NCI-H1092 (cell line): ENCODE results near the gene THADA.
"Not testable (repeated sequence)": the region's sequence is repeated elsewhere in the genome, so short reads cannot be mapped to it uniquely, and the experiment has no call there.

Experiments used
- DNase-seq: peaks from one replicate; lab custom pipeline; 2025; lab: John Stamatoyannopoulos, UW

Gene THADA, protein sequence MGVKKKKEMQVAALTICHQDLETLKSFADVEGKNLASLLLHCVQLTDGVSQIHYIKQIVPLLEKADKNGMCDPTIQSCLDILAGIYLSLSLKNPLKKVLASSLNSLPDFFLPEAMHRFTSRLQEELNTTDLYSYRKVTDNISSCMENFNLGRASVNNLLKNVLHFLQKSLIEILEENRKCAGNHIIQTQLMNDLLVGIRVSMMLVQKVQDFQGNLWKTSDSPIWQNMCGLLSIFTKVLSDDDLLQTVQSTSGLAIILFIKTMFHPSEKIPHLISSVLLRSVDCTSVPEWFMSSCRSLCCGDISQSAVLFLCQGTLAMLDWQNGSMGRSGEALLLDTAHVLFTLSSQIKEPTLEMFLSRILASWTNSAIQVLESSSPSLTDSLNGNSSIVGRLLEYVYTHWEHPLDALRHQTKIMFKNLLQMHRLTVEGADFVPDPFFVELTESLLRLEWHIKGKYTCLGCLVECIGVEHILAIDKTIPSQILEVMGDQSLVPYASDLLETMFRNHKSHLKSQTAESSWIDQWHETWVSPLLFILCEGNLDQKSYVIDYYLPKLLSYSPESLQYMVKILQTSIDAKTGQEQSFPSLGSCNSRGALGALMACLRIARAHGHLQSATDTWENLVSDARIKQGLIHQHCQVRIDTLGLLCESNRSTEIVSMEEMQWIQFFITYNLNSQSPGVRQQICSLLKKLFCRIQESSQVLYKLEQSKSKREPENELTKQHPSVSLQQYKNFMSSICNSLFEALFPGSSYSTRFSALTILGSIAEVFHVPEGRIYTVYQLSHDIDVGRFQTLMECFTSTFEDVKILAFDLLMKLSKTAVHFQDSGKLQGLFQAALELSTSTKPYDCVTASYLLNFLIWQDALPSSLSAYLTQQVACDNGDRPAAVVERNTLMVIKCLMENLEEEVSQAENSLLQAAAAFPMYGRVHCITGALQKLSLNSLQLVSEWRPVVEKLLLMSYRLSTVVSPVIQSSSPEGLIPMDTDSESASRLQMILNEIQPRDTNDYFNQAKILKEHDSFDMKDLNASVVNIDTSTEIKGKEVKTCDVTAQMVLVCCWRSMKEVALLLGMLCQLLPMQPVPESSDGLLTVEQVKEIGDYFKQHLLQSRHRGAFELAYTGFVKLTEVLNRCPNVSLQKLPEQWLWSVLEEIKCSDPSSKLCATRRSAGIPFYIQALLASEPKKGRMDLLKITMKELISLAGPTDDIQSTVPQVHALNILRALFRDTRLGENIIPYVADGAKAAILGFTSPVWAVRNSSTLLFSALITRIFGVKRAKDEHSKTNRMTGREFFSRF (N-terminal part only)

DNA sequence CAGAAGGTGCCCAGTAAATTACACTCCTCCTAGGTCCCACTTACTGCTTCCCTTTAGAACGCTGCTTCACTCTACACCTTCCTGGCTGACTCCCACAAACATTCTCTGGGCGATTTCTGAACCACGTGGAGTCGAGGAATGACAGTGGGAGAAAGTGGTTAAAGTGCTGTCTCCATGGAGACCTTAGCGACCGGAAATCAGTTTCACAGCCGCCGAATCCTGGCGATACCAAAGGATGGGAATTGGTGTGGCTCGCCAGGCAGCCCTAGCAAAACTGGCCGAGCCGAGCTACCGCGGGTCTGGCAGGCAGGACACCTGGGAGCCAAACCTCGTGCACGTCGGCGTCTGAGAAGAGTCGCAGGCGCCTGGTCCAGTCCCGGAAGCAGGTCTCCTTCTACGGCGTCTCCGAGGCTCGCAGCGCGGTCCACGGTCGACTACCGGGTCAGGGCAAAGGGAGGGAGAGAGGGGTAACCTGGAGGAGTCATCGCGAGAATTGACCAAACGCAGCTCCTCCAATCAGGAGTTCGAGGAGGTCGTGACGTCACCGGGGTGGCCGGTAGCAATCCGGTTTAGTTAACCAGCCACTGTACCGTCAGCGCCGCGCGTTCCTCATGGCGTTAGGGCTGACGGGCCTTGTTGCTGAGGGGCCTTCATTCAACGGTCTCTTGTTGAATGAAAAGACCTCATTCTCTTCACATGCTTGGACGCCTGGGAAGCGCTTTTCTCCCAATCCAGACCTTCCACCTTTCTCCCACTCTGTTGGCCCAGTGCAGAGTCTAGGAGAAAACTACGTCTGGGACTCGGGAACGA lies at the start of gene THADA:
THADA (minus strand) TSS at position 436 of the 810 bp plus-strand sequence. CDS start 3,646 bp downstream, outside the sequence.
- DNase-seq = peak; percentile 97

DNA sequence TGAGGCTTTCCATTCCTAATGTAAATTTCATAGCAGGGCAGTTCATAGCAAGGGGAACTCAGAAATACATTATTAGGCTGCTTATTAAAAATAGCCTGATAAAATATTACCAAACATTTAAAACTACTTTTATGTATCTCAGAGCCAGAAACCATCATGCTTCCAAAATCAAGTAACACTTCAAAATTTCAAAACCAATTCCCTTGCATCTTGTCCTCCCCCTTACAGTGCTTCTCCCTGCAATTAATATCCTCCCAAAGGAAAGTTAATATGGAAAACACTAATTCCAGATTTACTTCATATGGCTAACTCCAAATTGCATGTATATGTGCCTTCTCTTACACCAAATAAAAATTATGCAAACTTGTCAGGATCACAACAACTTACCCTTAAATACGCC lies 47.8 kb upstream of the THADA start:
- DNase-seq = no peak

DNA sequence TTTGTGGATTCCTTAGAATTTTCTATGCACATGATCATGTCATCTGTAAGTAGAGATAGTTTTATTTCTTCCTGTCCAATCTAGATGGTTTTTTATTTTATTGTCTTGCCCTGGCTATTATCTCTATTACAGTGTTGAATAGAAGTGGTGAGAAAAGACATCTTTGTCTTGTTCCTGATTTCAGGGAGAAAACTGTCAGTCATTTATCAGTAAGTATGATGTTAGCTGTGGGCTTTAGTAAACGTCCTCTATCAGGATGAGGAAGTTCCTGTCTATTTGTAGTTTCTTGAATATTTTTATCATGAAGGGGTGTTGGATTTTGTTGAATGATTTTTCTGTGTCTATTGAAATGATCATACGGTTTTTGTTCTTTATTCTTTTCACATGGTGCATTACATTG lies 46.5 kb upstream of the THADA start:
- no peak for DNase-seq

DNA sequence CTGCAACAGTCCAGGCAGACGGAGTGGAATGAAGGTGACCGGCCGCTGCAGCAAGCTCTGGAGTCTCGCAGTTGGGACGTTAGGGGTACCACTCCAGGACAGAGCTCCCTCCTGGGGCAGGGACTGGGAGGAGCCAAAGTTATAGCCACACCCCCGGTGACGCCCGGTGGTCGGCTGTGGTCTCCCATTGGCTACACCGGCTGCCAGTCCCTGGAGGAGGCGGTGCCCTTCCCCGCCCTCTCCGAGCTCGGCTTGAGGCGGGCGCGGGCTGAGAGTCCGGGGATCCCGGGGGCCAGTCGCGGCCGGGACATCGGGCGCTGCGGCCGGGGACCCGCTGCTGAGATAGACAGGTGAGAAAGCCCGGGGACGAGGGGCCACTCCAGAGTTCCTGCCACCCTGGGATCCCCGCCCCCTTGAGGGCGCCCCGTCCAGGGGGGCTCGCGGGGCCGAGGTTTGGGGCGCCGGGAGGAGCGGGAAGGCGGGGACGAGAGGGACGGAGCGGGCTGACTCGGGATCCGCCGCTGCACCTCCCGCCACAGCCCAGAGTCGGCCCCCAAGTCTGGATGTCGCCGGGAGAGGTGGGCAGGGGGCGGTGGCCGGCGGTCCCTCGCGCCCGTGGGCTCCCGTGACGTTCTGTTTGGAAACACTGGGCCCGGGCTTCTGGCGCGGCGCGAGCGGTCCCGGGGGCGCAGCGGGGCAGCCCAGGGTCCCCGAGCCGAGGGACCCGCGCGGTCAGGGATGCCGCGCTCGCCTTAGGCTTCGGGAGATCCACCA lies 41.4 kb upstream of the THADA start, which contains the start of gene PLEKHH2:
PLEKHH2 (plus strand) TSS at position 231 of the 774 bp plus-strand sequence. CDS start 7,414 bp downstream, outside the sequence.
- DNase-seq = peak; percentile 44

DNA sequence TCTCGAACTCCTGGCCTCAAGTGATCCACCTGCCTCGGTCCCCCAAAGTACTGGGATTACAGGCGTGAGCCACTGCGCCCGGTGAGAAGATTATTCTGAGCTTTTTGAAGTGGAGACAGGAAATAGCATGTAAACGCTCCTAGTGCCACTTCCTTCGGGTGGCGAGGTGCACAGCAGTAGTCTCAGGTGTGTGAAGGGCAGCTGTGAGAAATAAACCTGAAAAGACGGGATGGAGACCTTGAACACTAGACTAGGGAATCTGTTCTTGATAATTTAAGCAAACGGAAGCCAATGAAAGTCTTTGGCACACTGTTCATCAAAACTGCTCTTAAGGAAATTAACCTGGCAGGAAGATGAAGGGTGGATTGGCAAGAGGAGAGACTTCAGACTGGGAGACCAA lies 40.8 kb upstream of the THADA start:
- no peak for DNase-seq

DNA sequence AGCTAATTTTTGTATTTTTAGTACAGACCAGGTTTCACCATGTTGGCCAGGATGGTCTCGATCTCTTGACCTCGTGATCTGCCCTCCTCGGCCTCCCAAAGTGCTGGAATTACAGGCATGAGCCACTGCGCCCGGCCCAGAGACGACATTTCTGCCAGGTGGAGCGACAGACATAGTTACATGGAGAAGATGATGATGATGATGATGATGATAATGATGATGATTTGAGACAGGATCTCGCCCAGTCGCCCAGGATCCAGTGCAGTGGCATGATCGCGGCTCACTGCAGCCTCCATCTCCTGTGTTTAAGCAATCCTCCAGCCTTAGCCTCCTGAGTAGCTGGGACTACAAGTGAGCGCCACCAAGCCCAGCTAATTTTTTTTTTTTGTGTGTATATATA lies 40.3 kb upstream of the THADA start:
- DNase-seq = not testable (repeated sequence)

DNA sequence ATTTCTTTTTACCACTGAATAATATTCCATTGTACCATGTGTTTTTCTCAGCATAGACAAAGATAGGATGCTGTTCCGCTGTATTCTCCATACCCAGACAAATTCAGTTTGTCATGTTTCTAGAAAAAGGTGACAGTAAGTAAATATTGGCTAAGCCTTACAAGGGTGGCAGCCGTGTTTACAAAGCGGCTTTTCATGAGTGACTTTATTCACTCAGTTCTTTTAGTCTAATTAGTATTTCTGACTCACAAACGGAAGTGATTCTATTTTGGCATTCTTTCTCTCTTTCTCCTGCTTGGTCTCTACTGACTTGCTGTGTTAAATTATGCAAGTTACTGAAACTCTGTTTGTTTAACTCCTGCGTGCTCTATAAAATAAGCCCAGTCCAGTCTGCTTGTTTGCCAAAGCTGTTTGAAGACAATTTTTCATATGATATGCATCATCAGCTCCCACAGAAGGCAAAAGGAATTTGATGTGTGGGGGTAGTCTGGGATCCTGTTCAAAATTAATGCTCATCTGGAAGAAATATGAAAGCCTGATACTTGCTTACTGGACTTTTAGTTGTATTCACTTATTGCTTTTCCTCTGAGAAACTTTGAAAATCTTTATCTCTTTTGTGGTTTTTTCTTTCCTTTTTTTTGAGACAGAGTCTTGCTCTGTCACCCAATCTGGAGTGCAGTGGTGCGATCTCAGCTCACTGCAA lies 38.9 kb upstream of the THADA start:
- DNase-seq = peak; percentile 70

DNA sequence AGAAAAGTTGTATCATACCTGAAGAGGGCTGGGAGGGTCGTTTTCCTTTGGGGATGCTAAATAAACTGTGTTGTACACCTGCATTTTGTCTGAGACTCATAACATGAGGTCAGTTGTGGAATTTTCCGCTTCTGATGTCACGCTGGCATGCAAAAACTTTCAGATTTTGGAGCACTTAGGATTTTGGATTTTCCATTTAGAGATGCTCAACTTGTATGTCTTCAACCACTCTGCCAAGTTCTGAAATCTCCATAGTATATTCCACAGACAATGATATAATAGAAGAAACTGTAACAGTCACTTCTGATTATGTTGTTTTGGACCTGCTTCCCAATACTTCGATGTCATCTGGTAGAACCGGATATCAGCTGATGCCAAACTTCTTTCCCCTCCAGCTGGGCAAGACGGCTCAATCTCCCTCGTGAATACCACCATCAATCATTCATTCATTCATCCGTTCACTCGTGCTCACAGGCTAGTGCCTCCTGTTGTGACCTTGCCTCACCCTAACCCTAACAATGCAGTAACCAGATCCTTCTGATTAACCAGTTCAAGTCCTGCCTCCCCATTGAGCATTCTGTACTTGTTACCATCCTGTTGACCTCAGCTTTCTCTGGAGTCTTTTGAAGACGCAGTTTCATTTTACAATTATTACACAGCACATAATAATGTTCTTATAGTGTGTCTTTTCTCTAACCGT lies 35.9 kb upstream of the THADA start:
- no peak for DNase-seq

DNA sequence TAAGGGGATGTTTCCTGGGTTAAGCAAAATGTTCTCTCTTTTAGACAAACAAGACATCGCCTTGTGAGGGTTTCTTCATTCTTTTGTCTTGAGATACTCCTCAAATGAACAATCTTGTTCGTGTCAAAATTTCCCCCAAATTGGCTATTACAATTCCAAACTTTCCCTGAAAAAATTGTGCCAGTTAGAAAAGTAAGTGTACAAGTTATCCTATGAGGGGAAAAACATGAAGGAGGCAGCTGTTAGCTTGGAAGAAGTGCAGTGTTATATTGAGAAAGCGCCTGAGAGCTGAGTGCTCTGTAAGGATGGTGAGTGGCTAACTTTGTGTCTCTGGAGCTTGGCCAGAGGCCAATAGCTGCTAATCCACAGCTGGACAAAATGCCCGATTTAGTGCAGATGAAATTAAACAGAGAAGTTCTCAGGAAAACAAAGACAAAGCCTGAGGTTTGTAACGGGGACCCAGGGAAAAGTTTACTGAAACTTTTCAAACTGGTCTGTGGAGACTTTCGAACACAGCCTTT lies 27.2 kb upstream of the THADA start:
- no peak for DNase-seq

DNA sequence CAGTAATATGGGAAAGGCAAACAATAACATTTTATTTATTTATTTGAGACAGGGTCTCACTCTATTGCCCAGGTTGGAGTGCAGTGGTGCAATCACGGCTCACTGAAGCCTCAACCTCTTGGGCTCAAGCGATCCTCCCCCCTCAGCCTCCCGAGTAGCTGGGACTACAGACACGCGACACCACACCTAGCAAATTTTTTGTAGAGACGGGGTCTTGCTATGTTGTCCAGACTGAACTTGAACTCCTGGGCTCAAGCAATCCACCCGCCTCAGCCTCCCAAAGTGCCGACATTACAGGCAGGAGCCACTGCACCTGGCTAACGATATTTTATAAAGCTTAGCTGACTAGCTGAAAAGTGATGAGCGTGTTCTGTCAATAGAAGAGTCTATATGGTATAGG lies 23.7 kb upstream of the THADA start:
- no peak for DNase-seq

DNA sequence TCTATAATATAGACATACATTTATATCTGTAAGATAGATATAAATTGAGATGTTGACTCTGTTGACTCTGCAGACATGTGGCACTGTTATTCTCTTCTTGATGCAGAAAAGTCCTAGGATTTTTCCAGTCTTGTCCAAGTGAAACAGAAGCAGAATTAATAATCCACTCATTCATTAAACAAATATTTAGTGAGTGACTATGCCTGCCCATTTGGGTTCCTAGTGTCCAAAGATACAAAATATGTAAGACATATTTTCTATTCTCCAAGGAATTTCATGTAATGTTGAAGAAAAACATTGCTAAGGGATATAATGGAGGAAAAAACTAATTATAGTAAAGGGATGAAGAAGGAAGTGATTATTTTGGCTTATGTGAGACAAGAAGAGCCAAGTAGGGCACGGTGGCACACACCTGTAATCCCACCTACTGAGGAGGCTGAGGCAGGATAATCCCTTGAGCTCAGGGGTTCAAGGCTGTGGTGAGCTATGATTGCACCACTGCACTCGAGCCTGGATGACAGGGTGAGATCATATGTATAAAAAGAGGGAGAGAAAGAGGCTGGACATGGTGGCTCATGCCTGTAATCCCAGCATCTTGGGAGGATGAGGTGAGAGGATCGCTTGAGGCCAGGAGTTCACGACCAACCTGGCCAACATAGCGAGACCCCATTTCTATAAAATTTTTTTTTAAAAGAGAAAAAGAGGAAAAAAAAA lies 21.3 kb upstream of the THADA start:
- DNase-seq = no peak

DNA sequence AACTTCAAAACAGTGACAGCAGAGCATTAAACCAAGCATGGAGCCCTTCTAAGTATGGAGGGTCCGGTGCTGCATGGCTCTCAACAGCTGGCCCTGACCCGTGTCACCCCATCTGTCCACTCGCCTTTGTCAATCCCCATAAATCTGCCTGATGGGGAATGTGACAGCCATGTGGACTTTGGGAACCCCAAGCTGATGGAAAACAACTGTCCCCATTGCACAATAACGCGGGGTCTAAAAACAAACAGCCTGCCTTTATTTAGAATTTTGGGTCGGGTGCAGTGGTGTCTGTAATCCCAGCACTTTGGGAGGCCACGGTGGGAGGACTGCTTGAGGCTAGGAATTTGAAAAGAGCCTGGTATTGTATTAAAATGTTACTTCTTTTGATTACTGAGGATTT lies 17.1 kb upstream of the THADA start:
- DNase-seq = no peak

DNA sequence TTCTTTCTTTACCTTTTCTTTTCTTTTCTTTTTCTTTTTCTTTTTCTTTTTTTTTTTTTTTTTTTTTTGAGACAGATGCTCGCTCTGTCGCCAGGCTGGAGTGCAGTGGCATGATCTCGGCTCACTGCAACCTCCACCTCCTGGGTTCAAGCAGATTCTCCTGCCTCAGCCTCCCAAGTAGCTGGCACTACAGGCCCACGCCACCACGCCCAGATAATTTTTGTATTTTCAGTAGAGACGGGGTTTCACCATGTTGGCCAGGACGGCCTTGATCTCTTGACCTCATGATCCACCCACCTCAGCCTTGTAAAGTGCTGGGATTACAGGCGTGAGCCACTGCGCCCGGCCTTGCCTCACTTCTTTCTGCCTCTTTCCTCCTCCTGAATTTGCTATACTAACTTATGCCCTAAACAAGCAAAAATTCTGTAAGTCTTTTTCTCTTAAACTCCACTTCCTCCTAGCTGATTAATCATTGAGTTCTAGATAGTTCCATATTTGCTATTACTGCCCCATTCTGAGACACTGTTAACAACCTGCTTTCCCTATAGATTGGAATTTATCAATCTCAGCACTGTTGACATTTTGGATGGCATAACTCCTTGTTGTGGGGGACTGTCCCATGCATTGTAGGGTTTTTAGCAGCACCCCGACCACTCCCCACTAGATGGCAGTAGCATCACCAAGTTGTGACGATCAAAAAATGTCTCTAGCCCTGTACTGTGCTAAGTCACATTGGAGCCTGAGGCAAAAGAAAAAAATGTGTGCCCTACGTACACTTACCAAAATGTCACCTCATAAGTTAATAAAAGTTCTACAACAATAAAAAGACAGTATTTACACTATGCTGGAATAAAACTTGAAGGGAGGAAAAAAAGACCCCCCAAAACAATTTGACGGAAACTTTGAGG lies 16.4 kb upstream of the THADA start:
- DNase-seq = peak; percentile 12

DNA sequence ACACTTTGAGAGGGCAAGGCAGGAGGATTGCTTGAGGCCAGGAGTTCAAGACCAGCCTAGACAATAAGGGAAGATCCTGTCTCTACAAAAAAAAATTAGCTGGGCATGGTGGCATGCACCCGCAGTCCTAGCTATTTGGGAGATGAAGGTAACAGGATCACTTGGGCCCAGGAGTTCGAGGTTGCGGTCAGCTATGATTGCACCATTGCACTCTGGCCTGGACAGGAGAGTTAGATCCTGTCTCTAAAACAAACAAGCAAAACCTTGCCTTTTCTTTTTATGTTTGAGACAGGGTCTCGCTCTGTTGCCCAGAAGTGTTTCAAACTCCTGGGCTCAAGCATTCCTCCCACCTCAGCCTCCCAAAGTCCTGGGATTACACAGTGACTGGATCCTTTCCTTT lies 14.5 kb upstream of the THADA start:
- DNase-seq = no peak

DNA sequence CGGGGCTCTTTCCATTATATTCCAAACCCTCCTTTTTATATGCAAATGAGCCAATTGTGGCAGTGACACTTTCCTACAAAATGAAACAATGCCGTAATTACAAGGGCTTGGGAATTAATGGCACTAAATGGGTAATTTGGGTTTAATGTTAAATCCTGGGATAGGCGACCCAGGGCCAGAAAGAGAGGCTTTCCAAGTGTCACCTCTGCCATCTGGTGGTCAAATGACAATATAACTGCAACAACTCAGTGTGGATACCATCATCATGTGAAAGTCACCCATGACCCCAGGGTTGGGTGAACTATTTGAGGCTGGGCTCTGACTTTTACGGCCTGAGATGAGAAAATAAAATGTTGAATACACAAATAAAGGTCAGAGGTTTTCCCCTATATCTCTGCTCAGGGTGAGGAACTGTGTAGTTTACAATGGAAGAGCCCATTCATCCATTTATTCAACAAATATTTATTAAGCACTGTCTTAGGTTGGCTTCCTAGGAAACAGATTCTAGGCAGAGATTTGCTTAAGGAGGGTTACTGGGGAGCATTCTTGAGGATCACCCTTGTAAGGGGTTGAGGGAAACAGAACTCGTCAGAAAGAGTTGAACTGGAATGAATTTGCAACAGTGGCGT lies 13.6 kb upstream of the THADA start:
- DNase-seq = peak; percentile 2

DNA sequence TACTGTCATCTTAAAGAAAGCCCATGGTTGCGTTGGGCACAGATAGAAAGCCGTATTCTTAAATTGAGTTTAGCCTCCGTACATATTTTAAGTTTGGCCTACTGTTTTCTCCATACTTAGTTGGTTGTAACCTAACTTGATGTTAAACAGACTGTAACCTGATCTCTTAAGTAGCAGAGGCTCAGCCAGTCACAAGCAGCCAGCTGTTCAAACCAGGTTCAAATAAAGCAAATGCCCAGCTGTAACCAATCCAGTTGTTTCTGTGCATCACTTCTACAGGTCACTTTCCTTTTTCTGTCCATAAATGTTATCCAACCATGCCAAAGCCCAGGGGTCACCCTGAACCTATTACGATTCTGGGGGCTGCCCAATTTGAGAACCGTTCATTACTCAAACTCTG lies 10.0 kb upstream of the THADA start:
- DNase-seq = no peak
